Activated CD8-positive, alpha-beta T cell treated with anti-CD3 and anti-CD28 coated beads for 36 hours (primary cell): ENCODE results near the gene OR51T1. TPM values are rescaled to one million over a fixed set of nuclear protein-coding genes. Genes with fewer than 3 reads are reported as not detected.

ENCODE experiments used
- ATAC-seq: fragments of 200-7000 bp; cut with Tn5 transposase; one replicate; pipeline ENCODE4 v1.10.0; 2021; ENCODE audit warnings: mild to moderate bottlenecking, moderate library complexity
- CTCF ChIA-PET: fragments of 350-600 bp; sonication (Branson Sonifier 250); formaldehyde crosslinking; loops from one replicate; lab custom pipeline; 2021; ENCODE audit warnings: antibody characterized with exemption; lab: Charles Lee
- POLR2A ChIA-PET: fragments of 350-600 bp; sonication (Branson Sonifier 250); formaldehyde crosslinking; loops from one replicate; lab custom pipeline; 2021; ENCODE audit warnings: antibody characterized with exemption; lab: Charles Lee
- DNase-seq: peaks from one replicate; pipeline ENCODE4 v3.0.0-alpha.2; 2020
- H3K27ac Mint-ChIP-seq: one replicate; pipeline ENCODE4 v1.8.0; 2021; ENCODE audit warnings: mild to moderate bottlenecking, mixed read lengths
- H3K27me3 Mint-ChIP-seq: one replicate; pipeline ENCODE4 v1.8.0; 2021; ENCODE audit warnings: mixed read lengths
- H3K36me3 Mint-ChIP-seq: one replicate; pipeline ENCODE4 v1.8.0; 2021; ENCODE audit warnings: low read depth, mixed read lengths
- H3K4me1 Mint-ChIP-seq: one replicate; pipeline ENCODE4 v1.8.0; 2021; ENCODE audit warnings: low read depth, mixed read lengths
- H3K4me3 Mint-ChIP-seq: one replicate; pipeline ENCODE4 v1.8.0; 2021; ENCODE audit warnings: mild to moderate bottlenecking, moderate library complexity, mixed read lengths
- H3K9me3 Mint-ChIP-seq: one replicate; pipeline ENCODE4 v1.8.0; 2021; ENCODE audit warnings: mixed read lengths
- CTCF ChIP-seq: fragments of 200-600 bp; IDR thresholded peaks from one replicate; pipeline ENCODE4 v1.8.0; 2022; ENCODE audit warnings: antibody characterized with exemption, mild to moderate bottlenecking
- intact Hi-C: fragments of 100-400 bp; cut with micrococcal nuclease; formaldehyde crosslinking; loops from one replicate; pipeline ENCODE4 v1.10.0; 2022
- total RNA-seq, 2 experiments: library from RNA; stranded (reverse); gene quantifications; one replicate each; pipeline ENCODE4 v1.2.3, GENCODE V29; 2021

The OR51T1 gene
- total RNA-seq, 2 experiments from 2014 or later = not detected

DNA sequence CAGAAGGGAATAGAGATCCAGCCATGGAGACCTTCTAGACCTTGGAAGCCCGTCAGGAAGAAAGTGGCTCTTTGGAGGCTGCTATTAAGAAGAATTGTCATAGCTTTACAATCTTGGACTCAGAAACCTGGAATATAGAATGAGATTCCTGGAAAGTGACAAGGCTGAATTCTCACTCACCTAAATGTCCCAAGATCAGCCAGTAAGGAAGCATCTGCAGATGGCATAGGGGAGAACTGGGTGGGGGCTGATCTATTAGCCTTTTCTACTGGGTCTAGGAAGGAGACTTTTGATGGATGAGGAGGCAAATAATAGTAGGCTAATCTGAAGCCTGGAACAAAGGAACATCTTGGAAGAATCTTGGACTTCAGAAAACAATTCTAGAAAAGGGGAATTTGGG, 42.5 kb downstream of the OR51T1 start, which contains the start of gene OR51G1:
OR51G1 (minus strand) TSS at position 101 of the 400 bp plus-strand sequence; CDS start at position 101, 0 bp downstream.
- no peaks in the 10 kb centered on the region for H3K36me3 Mint-ChIP-seq
- POLR2A ChIA-PET = no interaction called here
- TF ChIP-seq CTCF = no peak
- H3K27me3 Mint-ChIP-seq = peaks cover 4% of the 10 kb centered on the region
- CTCF ChIA-PET = no interaction called here
- H3K4me1 Mint-ChIP-seq = no peaks in the 10 kb centered on the region
- no peak within 1 kb of the TSS for H3K4me3 Mint-ChIP-seq
- DNase-seq = no peak
- H3K27ac Mint-ChIP-seq = no peak within 1 kb of the TSS
- intact Hi-C loops = no loop called here
- no peak for ATAC-seq
- no peaks in the 10 kb centered on the region for H3K9me3 Mint-ChIP-seq

DNA sequence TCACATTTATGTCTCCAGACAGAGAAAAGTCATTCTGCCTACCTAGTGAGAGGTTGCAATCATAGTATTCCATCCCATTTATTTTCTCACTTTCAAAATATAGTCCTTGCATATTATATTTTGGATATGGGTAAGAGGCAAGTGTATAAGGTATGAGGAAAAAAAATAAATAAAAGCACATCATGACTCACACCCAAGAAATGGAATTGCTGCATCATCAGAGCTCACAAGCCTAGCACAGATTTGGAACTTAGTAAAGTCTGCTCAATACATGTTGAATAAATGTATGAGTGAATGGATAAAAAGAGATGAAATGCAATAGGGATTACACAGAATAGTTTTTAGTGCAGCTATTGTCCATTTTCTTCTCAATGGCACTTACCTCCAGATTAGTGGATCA, 44.9 kb downstream of the OR51T1 start:
- no peaks in the 10 kb centered on the region for H3K4me1 Mint-ChIP-seq
- TF ChIP-seq CTCF = no peak
- intact Hi-C loops = no loop called here
- no peak overlapping the region for H3K27ac Mint-ChIP-seq
- ATAC-seq (no peak), DNase-seq (no peak)
- H3K36me3 Mint-ChIP-seq = no peaks in the 10 kb centered on the region
- peaks cover 4% of the 10 kb centered on the region for H3K27me3 Mint-ChIP-seq
- CTCF ChIA-PET = no interaction called here
- H3K4me3 Mint-ChIP-seq = no peak overlapping the region
- H3K9me3 Mint-ChIP-seq = no peaks in the 10 kb centered on the region
- POLR2A ChIA-PET = no interaction called here

Other genes starting within 250 kb of the OR51T1 start
- gene OR51D1, start 244.4 kb upstream of the OR51T1 start, total RNA-seq = not detected
- gene OR51E1, start 237.9 kb upstream of the OR51T1 start, total RNA-seq = not detected
- gene OR51E2, start 184.0 kb upstream of the OR51T1 start, total RNA-seq = not detected
- not detected for gene MMP26, start 177.1 kb upstream of the OR51T1 start, total RNA-seq
- not detected for gene OR51F1, start 112.0 kb upstream of the OR51T1 start, total RNA-seq
- not detected for gene OR52R1, start 77.5 kb upstream of the OR51T1 start, total RNA-seq
- gene OR51F2, start 60.6 kb upstream of the OR51T1 start, total RNA-seq = not detected
- not detected for gene OR51S1, start 32.7 kb upstream of the OR51T1 start, total RNA-seq
- not detected for gene OR51A7, start 21.9 kb downstream of the OR51T1 start, total RNA-seq
- gene OR51G2, start 37.5 kb downstream of the OR51T1 start, total RNA-seq = not detected
- gene OR51G1, start 42.4 kb downstream of the OR51T1 start, total RNA-seq = not detected
- gene OR51A4, start 65.7 kb downstream of the OR51T1 start, total RNA-seq = not detected
- gene OR51A2, start 73.8 kb downstream of the OR51T1 start, total RNA-seq = not detected
- not detected for gene OR51L1, start 113.0 kb downstream of the OR51T1 start, total RNA-seq
- gene OR52J3, start 164.6 kb downstream of the OR51T1 start, total RNA-seq = not detected
- not detected for gene OR52E2, start 177.7 kb downstream of the OR51T1 start, total RNA-seq
- not detected for gene OR52E1, start 187.7 kb downstream of the OR51T1 start, total RNA-seq